Stimulated activated CD8-positive, alpha-beta memory T cell treated with anti-CD3 and anti-CD28 coated beads, Interleukin-15, amount 100 ng/mL, for 48 hours (primary cell): ENCODE data around the gene TMEM128.
"Not testable (repeated sequence)": the region's sequence is repeated elsewhere in the genome, so short reads cannot be mapped to it uniquely, and the experiment has no call there.

ENCODE experiments used
- DNase-seq, 2 donors: peaks; one replicate each; pipeline ENCODE4 v3.0.0-alpha.2; 2020; ENCODE audit warnings: low read depth in 2 of 2

TMEM128 gene

GRCh38 chr4:4195354-4195753, 52.7 kb downstream of the TMEM128 start:
- no peak for DNase-seq

GRCh38 chr4:4188557-4188956, 59.5 kb downstream of the TMEM128 start:
- not testable (repeated sequence) for DNase-seq
